ES-I3 (cell line): Measurements from ENCODE around the gene PPP2R5E.

Experiments used
- H3K36me3 ChIP-seq: 2 replicates; pipeline ENCODE4 v1.6.1; 2013; ENCODE audit warnings: mild to moderate bottlenecking, low read length, control low read depth, moderate library complexity; ENCODE audit not compliant: insufficient read depth
- H3K4me1 ChIP-seq: 2 replicates; pipeline ENCODE4 v1.6.1; 2013; ENCODE audit warnings: mild to moderate bottlenecking, control low read depth, low read length; ENCODE audit not compliant: insufficient read depth
- H3K9ac ChIP-seq: 2 replicates; pipeline ENCODE4 v1.6.1; 2013; ENCODE audit warnings: low read depth, mild to moderate bottlenecking, low read length, moderate library complexity
- H3K9me3 ChIP-seq: 2 replicates; pipeline ENCODE4 v1.6.1; 2013; ENCODE audit warnings: mild to moderate bottlenecking, low read length, moderate library complexity; ENCODE audit not compliant: control insufficient read depth, insufficient read depth

The PPP2R5E gene

GRCh38 chr14:63326840-63327239 is 216.3 kb downstream of the PPP2R5E start:
- Histone ChIP-seq H3K4me1 (no peaks in the 10 kb centered on the region), H3K9me3 (no peaks in the 10 kb centered on the region), H3K36me3 (no peaks in the 10 kb centered on the region), H3K9ac (no peak overlapping the region)

- Histone ChIP-seq H3K4me1 (no peaks in the 10 kb centered on the region), H3K9me3 (no peaks in the 10 kb centered on the region), H3K36me3 (no peaks in the 10 kb centered on the region), H3K9ac (no peak overlapping the region)
Observed at GRCh38 chr14:63322897-63323573, 220.1 kb downstream of the PPP2R5E start.

GRCh38 chr14:63322472-63322871 is 220.7 kb downstream of the PPP2R5E start:
- no peaks in the 10 kb centered on the region for H3K9me3 ChIP-seq
- no peaks in the 10 kb centered on the region for H3K4me1 ChIP-seq
- no peak overlapping the region for H3K9ac ChIP-seq
- H3K36me3 ChIP-seq: no peaks in the 10 kb centered on the region
